ENCODE data around the gene WDR33.

WDR33 gene

DNA sequence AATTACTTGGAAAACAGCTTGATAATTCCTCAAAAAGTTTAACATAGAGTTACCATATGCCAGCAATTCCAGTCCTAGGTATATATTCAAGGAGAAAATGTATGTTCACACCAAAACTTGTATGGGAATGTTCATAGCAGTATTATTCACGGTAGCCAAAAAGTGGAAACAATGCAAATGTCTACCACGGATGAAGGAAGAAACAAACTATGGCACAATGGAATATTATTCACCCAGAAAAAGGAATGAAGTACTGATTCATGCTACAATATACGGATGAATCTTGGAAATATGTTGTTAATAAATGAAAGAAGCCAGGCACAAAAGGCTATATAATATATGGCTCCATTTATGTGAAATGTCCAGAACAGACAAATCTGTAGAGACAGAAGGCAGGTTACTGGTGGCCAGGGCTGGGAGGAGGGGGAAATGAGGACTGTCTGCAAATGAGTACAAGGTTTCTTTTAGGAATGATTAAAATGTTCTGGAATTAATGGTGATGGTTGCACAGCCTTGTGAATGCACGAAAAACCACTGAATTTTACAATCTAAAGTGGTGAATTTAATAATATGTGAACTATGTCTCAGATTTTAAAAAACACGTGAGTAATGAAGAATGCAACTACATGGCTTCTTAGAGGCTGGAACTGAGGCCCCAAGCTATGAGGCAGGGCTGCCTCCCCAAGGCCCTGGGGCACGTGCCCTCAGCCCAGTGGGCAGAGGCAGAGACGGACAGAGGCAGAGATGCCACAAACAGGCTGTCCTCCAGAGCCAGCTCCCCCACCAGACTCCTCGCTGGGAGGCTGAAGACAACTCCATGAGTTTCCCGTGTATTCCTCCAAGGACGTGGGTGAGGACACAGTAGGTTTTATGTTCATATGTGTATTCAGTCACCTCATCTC lies 140.7 kb downstream of the WDR33 start:
- no peak for DNase-seq

GRCh38 chr2:127669056-127669455 lies 141.9 kb downstream of the WDR33 start:
- no peak for DNase-seq

DNA sequence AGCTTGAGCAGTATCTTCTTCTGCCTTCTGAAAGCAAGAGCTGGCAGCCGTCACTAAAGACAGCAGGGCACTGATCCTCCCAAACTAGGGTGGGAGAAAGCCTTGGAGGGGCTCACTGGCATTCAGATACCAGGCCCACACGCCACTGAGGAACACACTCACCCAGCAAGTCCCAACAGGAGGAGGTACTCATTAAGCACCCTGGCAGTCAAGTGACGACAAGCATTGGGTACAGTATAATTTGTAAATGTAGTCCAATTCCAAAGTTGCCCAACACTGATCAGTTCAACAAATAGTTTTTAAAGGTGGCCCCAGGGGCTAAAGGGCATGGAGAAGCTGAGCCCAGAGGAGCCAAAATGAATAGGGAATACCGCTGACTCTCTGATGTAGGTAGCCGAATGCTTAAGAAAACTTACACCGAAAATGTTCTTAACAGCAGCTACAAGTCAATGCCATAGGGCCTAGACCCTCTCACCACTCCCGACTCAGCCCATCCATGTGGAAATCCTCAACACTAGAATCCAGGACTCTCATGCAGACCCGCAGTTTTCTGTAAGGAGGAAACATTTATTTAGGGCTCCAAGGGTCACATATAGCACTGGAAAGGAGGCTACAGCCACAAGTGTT lies 145.6 kb downstream of the WDR33 start:
- no peak for DNase-seq

DNA sequence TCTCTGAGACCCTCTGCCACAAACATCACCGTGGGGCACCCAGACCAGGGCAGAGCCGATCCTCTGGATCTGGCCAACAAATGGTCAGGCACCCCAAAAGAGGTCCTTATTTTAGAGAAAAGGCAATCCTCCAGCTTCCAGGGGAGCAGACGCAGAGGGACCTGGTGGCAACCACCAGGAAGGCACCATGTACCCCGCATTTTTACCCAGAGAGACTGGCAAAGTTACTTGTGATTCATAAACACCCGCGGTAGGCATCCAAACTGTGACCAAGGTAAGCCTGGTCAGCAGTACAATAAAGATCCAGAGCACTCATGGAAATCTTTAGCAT lies 146.1 kb downstream of the WDR33 start:
- DNase-seq: no peak

GRCh38 chr2:127664065-127664894 lies 146.7 kb downstream of the WDR33 start:
- no peak for DNase-seq

DNA sequence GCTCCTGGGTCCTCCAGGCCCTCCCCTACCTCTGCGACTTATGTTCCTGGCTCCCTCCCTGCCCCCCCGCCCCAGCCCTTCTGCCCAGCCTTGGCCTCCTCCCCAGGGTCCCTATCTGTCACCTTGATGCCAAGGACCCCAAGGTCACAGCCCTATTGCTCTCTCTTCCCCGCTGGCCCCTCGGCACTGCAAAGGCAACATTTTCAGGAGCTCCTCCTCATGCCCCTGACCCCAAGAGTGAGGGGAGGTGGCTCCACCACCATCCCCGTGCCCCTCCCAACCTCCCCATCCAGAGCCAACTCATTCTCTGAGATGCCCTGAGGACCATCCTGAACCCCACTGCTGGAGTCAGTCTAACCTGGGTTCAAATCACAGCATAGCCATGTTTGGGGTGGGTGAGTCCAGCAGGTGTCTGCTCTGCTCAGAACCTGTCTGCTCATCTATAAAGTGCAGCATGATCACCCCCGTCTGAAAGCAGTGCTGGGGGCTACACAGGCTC lies 147.4 kb downstream of the WDR33 start:
- no peak for DNase-seq

GRCh38 chr2:127662937-127663565 lies 147.9 kb downstream of the WDR33 start:
- no peak for DNase-seq

DNA sequence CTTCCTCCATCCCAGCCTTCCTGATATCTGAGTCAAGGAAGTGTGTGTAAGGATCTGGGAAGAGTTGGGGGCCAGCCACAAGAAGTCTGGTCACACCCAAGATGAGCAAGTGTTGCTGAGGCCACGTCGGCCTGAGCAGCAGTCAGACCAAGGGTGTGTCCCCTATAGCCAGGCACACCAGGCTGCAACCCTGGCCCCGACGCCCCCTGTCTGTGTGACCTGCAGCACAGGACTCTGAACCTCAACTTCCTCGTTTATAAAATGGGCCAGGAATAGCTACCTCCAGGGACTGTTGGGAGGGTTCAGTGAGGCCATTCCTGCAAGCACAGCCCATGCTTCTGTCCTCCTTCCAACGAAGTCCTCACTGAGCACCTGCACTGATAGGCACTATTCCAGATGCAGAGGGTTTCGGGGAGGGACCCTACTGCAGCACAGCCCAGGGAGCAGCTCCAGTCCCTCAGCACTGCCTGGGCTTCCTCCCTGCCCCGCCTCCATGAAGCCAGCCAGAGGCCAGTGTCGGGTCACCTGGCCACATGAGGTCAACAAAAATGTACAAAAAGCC lies 148.9 kb downstream of the WDR33 start:
- no peak for DNase-seq

DNA sequence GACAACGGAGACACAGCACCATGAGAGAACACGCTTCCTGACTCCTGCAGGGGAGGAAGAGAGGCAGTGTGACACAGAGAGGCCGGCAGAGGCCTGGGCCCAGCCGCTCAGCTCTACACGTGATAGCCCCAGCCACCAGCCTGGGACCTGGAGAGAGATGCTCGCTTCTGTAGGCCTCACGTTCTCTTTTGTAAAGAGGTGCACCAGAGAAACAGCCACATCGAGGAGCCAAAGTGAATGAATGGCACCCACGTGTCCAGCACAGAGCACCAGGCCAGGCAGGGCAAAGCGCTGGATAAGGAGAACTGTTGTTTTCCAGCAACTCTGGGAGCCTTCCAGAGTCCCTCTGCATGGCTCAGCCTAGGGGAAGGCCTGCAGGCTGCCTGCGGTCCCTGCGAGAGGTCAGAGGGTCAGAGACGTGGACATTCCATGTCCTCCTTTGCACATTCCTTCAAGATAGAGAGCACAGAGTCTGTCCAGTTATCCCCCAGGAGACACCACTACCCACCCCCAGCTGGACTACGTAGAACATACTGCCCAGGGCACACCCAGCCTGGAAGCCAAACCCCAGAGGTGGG lies 149.8 kb downstream of the WDR33 start:
- no peak for DNase-seq

GRCh38 chr2:127660291-127660578 lies 150.7 kb downstream of the WDR33 start:
- no peak for DNase-seq

DNA sequence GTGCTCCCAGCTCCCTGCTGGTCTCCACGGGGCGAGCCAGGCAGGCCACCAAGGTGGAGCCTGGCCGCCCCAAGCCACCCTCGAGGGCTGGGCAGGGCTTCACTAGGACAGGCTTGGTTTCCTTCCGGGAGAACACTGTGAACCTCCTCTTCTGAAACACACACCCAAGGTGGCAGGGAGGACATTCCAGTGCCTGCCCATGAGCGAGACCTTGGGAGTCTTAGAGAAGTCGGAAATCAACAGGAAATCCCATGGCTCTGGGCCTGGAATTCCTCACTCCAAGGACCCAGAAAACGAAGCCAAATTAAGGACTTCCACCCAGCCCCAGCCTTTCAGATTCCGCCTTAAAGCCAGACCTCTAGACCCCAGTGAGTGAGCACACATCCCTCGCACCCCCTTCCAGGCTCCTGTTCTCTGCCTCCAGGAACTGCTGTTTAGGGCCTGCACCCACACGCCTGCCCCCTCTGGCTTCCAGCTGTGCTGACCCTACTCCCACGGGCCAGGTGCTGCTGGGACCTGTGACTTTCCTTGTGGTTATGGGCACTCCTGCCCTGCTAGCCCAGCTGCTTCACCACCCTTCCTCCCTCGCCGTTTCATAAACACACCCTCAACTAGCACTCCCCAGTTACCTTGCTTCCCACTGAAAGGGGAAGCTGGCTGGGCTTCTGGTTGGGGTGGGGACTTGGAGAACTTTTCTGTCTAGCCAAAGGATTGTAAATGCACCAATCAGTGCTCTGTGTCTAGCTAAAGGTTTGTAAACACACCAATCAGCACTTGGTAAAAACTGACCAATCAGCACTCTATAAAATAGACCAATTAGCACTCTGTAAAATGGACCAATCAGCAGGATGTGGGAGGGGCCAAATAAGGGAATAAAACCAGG lies 151.3 kb downstream of the WDR33 start:
- no peak for DNase-seq

DNA sequence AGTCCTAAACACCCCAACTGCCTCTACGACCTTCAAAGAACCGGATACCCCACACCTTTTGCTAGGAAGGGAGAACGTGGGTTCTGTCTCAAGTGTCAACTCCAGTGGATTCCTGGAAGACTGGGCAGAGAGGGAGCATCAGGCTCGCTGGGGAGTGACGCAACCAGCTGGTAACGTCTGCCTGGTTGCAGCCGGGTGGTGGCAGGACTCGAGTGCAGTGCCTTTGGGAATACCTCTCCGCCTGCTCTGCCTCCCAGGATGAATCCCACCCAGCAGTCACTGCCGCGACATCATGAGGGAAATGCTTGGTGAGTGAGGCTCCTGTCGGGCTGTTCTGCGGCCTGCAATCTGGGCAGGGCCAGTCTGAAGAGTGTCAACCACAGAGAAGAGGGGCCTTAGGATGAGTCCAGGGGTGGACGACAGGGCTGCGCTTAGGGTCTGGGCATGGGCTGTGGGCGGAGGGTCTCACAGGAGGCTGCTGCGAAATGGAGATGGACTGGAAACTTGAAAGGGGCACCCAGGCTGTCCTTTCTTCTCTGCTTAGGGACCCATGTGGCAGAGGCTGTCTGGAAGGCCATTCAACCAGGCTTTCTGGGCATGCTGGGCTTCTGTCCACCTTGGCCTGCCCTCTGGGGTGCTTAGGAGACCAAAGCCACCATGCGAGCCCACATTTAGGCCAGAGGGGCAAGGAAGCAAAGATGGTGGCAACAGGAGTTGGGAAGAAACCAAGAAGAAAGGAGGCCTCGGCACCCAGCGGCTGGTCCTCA lies 152.1 kb downstream of the WDR33 start:
- DNase-seq: no peak

DNA sequence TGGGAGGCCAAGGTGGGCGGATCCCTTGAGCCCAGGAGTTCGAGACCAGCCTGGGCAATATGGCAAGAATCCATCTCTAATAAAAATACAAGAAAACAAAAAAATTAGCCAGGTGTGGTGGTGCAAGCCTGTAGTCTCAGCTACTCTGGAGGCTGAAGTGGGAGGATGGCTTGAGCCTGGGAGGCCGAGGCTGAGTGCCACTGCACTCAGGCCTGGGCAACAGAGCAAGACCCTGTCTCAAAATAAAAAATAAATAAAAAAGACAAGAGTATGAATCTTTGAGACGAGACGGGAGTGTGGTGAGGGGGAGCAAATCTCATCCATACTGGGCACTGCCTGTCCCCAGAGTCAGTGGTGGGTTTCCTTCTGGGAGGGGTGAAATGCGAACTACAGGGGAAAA lies 152.8 kb downstream of the WDR33 start:
- DNase-seq: no peak

- DNase-seq: no peak
Observed at GRCh38 chr2:127657232-127657595, 153.8 kb downstream of the WDR33 start.

DNA sequence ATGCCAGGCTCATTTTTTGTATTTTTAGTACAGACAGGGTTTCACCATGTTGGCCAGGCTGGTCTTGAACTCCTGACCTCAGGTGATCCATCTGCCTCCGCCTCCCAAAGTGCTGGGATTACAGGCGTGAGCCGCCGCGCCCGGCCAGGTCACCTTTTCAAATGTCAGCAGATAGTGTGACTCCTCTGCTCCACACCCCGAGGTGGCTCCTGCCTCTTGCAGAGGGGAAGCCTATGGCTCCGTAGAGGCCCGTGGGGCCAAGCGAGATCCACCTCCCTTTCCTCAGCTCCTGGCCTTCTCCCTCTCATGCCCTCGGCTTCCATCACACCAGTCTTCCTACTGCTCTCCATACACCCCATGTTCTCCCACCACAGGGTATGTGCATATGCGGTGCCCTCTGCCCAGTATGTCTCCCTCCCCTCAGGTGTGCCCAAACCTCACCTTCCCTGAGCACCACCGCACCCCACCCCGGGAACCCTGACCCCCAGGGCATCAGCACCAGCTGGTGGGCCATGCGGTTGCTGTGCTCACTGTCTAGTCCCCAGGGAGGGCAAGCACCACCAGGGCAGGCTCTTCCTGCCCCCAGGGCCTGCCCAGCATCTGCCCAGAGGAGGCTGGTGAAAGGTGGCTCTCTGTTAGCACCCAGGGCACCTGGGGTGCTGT lies 154.3 kb downstream of the WDR33 start:
- DNase-seq: no peak

GRCh38 chr2:127655209-127656073 lies 155.5 kb downstream of the WDR33 start:
- DNase-seq: no peak

- no peak for DNase-seq
Observed at GRCh38 chr2:127654838-127655175, 156.2 kb downstream of the WDR33 start.

- no peak for DNase-seq
Observed at GRCh38 chr2:127654084-127654837, 156.7 kb downstream of the WDR33 start.
